Skeletal muscle satellite cell (primary cell): ENCODE results near the gene RANBP17.
"Not testable (repeated sequence)": the region's sequence is repeated elsewhere in the genome, so short reads cannot be mapped to it uniquely, and the experiment has no call there.

ENCODE experiments used
- H3K27me3 ChIP-seq: 2 replicates; pipeline ENCODE4 v1.7.0; 2013; ENCODE audit warnings: low read length; ENCODE audit not compliant: control insufficient read depth, insufficient read depth
- H3K36me3 ChIP-seq: 2 replicates; pipeline ENCODE4 v1.7.0; 2013; ENCODE audit warnings: mild to moderate bottlenecking, control low read depth, low read length; ENCODE audit not compliant: insufficient read depth
- H3K4me1 ChIP-seq: 2 replicates; pipeline ENCODE4 v1.7.0; 2013; ENCODE audit warnings: low read length; ENCODE audit not compliant: control insufficient read depth, insufficient read depth
- H3K4me2 ChIP-seq: 2 replicates; pipeline ENCODE4 v1.7.0; 2013; ENCODE audit warnings: mild to moderate bottlenecking, low read length
- H3K4me3 ChIP-seq: 2 replicates; pipeline ENCODE4 v1.7.0; 2013; ENCODE audit warnings: low read length
- H3K9ac ChIP-seq: 2 replicates; pipeline ENCODE4 v1.7.0; 2013; ENCODE audit warnings: mild to moderate bottlenecking, low read depth, low read length, moderate library complexity
- H3K9me3 ChIP-seq: replicated peaks from 2 replicates; pipeline ENCODE4 v1.7.0; 2013; ENCODE audit warnings: mild to moderate bottlenecking, control low read depth, low read length

The RANBP17 gene

GRCh38 chr5:170907758-170908157, 45.9 kb downstream of the RANBP17 start:
- Histone ChIP-seq H3K36me3 (peaks cover 4% of the 10 kb centered on the region), H3K4me2 (no peak overlapping the region), H3K27me3 (no peaks in the 10 kb centered on the region), H3K9me3 (no peaks in the 10 kb centered on the region), H3K9ac (no peak overlapping the region), H3K4me1 (peaks cover 2% of the 10 kb centered on the region), H3K4me3 (no peak overlapping the region)

- peaks cover 4% of the 10 kb centered on the region for H3K36me3 ChIP-seq
- no peaks in the 10 kb centered on the region for H3K9me3 ChIP-seq
- no peaks in the 10 kb centered on the region for H3K27me3 ChIP-seq
- H3K4me3 ChIP-seq = no peak overlapping the region
- no peaks in the 10 kb centered on the region for H3K4me1 ChIP-seq
- no peak overlapping the region for H3K9ac ChIP-seq
- H3K4me2 ChIP-seq = no peak overlapping the region
Measured at GRCh38 chr5:170913573-170913972, 51.8 kb downstream of the RANBP17 start.

- no peaks in the 10 kb centered on the region for H3K4me1 ChIP-seq
- no peak overlapping the region for H3K4me2 ChIP-seq
- H3K9me3 ChIP-seq = no peaks in the 10 kb centered on the region
- no peak overlapping the region for H3K9ac ChIP-seq
- no peaks in the 10 kb centered on the region for H3K36me3 ChIP-seq
- H3K27me3 ChIP-seq = no peaks in the 10 kb centered on the region
- no peak overlapping the region for H3K4me3 ChIP-seq
Measured at GRCh38 chr5:170917113-170917512, 55.3 kb downstream of the RANBP17 start.

GRCh38 chr5:170920196-170920595, 58.4 kb downstream of the RANBP17 start:
- Histone ChIP-seq H3K27me3 (no peaks in the 10 kb centered on the region), H3K9me3 (no peaks in the 10 kb centered on the region), H3K4me1 (no peaks in the 10 kb centered on the region), H3K9ac (no peak overlapping the region), H3K36me3 (no peaks in the 10 kb centered on the region), H3K4me2 (no peak overlapping the region), H3K4me3 (no peak overlapping the region)

GRCh38 chr5:170922331-170922730, 60.5 kb downstream of the RANBP17 start:
- H3K4me3 ChIP-seq, H3K4me1 ChIP-seq, H3K4me2 ChIP-seq, H3K9me3 ChIP-seq, H3K36me3 ChIP-seq, H3K27me3 ChIP-seq, H3K9ac ChIP-seq: not testable (repeated sequence)

GRCh38 chr5:170923910-170924620, 62.2 kb downstream of the RANBP17 start:
- H3K4me1 ChIP-seq = no peaks in the 10 kb centered on the region
- H3K9ac ChIP-seq = no peak overlapping the region
- no peaks in the 10 kb centered on the region for H3K27me3 ChIP-seq
- no peak overlapping the region for H3K4me2 ChIP-seq
- H3K4me3 ChIP-seq = no peak overlapping the region
- no peaks in the 10 kb centered on the region for H3K36me3 ChIP-seq
- no peaks in the 10 kb centered on the region for H3K9me3 ChIP-seq

- not testable (repeated sequence) for H3K36me3 ChIP-seq, H3K4me3 ChIP-seq, H3K9me3 ChIP-seq, H3K27me3 ChIP-seq, H3K4me1 ChIP-seq, H3K4me2 ChIP-seq, H3K9ac ChIP-seq
Measured at GRCh38 chr5:170935534-170936218, 73.9 kb downstream of the RANBP17 start.

GRCh38 chr5:170937072-170937471, 75.3 kb downstream of the RANBP17 start:
- no peaks in the 10 kb centered on the region for H3K9me3 ChIP-seq
- H3K4me2 ChIP-seq = no peak overlapping the region
- H3K4me1 ChIP-seq = no peaks in the 10 kb centered on the region
- no peaks in the 10 kb centered on the region for H3K27me3 ChIP-seq
- H3K9ac ChIP-seq = no peak overlapping the region
- no peak overlapping the region for H3K4me3 ChIP-seq
- no peaks in the 10 kb centered on the region for H3K36me3 ChIP-seq

- Histone ChIP-seq H3K4me2 (no peak overlapping the region), H3K9me3 (no peaks in the 10 kb centered on the region)
Measured at GRCh38 chr5:170937914-170938313, 76.1 kb downstream of the RANBP17 start.

GRCh38 chr5:170939178-170939577, 77.4 kb downstream of the RANBP17 start:
- Histone ChIP-seq H3K4me1 (no peaks in the 10 kb centered on the region), H3K4me3 (no peak overlapping the region), H3K4me2 (no peak overlapping the region), H3K27me3 (no peaks in the 10 kb centered on the region), H3K36me3 (no peaks in the 10 kb centered on the region), H3K9ac (no peak overlapping the region), H3K9me3 (no peaks in the 10 kb centered on the region)

More at GRCh38 chr5:170937914-170938313, 76.1 kb downstream of the RANBP17 start:
- no peak overlapping the region for H3K4me3 ChIP-seq
- no peaks in the 10 kb centered on the region for H3K4me1 ChIP-seq
- H3K27me3 ChIP-seq = no peaks in the 10 kb centered on the region
- H3K9ac ChIP-seq = no peak overlapping the region
- no peaks in the 10 kb centered on the region for H3K36me3 ChIP-seq

- Histone ChIP-seq H3K4me3 (no peak overlapping the region), H3K4me1 (no peaks in the 10 kb centered on the region), H3K9ac (no peak overlapping the region), H3K27me3 (no peaks in the 10 kb centered on the region), H3K36me3 (no peaks in the 10 kb centered on the region), H3K9me3 (no peaks in the 10 kb centered on the region), H3K4me2 (no peak overlapping the region)
Measured at GRCh38 chr5:170941788-170942187, 80.0 kb downstream of the RANBP17 start.

GRCh38 chr5:170945275-170945674, 83.5 kb downstream of the RANBP17 start:
- H3K4me1 ChIP-seq = no peaks in the 10 kb centered on the region
- no peaks in the 10 kb centered on the region for H3K9me3 ChIP-seq
- H3K9ac ChIP-seq = no peak overlapping the region
- no peak overlapping the region for H3K4me2 ChIP-seq
- no peak overlapping the region for H3K4me3 ChIP-seq
- H3K36me3 ChIP-seq = no peaks in the 10 kb centered on the region
- H3K27me3 ChIP-seq = no peaks in the 10 kb centered on the region
